GM19043 (cell line): ENCODE measurements around the gene FAM193A.
"Not testable (repeated sequence)": the region's sequence is repeated elsewhere in the genome, so short reads cannot be mapped to it uniquely, and the experiment has no call there.

Source experiments
- ATAC-seq: cut with Tn5 transposase; IDR thresholded peaks from one replicate; pipeline ENCODE4 v1.9.1; 2021; ENCODE audit warnings: low read depth; ENCODE audit not compliant: unreplicated experiment

Gene FAM193A

GRCh38 chr4:2515830-2516550 is 20.5 kb upstream of the FAM193A start:
- no peak for ATAC-seq

- no peak for ATAC-seq
These were observed 19.8 kb upstream of the FAM193A start for GRCh38 chr4:2516635-2517034.

- no peak for ATAC-seq
These were observed 9.9 kb upstream of the FAM193A start for GRCh38 chr4:2526559-2526958.

GRCh38 chr4:2534904-2535375 is 1.5 kb upstream of the FAM193A start:
- no peak for ATAC-seq

- ATAC-seq: no peak
These were observed 863 bp upstream of the FAM193A start for GRCh38 chr4:2535376-2536192.

GRCh38 chr4:2537011-2537830 is 774 bp downstream of the FAM193A start:
- ATAC-seq: no peak

- not testable (repeated sequence) for ATAC-seq
These were observed 7.2 kb downstream of the FAM193A start for GRCh38 chr4:2543580-2544191.

GRCh38 chr4:2545321-2546013 is 9.0 kb downstream of the FAM193A start:
- ATAC-seq: no peak

GRCh38 chr4:2546286-2546823 is 9.9 kb downstream of the FAM193A start:
- ATAC-seq: no peak

GRCh38 chr4:2546961-2547691 is 10.7 kb downstream of the FAM193A start:
- ATAC-seq: not testable (repeated sequence)

- no peak for ATAC-seq
These were observed 14.7 kb downstream of the FAM193A start for GRCh38 chr4:2551118-2551517.

- no peak for ATAC-seq
These were observed 16.4 kb downstream of the FAM193A start for GRCh38 chr4:2552806-2553205.

- no peak for ATAC-seq
These were observed 21.9 kb downstream of the FAM193A start for GRCh38 chr4:2558301-2558700.

- no peak for ATAC-seq
These were observed 23.7 kb downstream of the FAM193A start for GRCh38 chr4:2560167-2560566.

GRCh38 chr4:2565533-2565932 is 29.1 kb downstream of the FAM193A start:
- ATAC-seq: no peak

GRCh38 chr4:2570036-2570435 is 33.6 kb downstream of the FAM193A start:
- ATAC-seq: no peak

GRCh38 chr4:2570551-2571222 is 34.2 kb downstream of the FAM193A start:
- ATAC-seq: peak; percentile 96

- ATAC-seq: no peak
These were observed 35.6 kb downstream of the FAM193A start for GRCh38 chr4:2572076-2572475.
